Tibial artery (tissue), 4 donors: ENCODE data around the gene PALD1.

Experiments used
- DNase-seq, 2 donors: peaks; one replicate each; pipeline ENCODE4 v3.0.0-alpha.2; 2019
- H3K27ac ChIP-seq, 2 donors: fragments of 200-600 bp; sonication (generic) in 1 of 2; 1 replicate in 1 of 2; 2 replicates in 1 of 2; pipeline ENCODE4 v1.5.1; 2018 to 2019; ENCODE audit warnings: mild to moderate bottlenecking in 1 of 2
- H3K27me3 ChIP-seq, 2 donors: fragments of 200-600 bp; sonication (generic) in 1 of 2; one replicate each; pipeline versions ENCODE4 v1.5.1 to v1.6.0; 2016 to 2019
- H3K36me3 ChIP-seq, 3 donors: fragments of 200-600 bp; sonication (generic) in 2 of 3; one replicate each; pipeline ENCODE4 v1.5.1; 2016 to 2019; ENCODE audit warnings: mild to moderate bottlenecking in 2 of 3
- H3K4me1 ChIP-seq, 4 donors: fragments of 200-600 bp; sonication (generic) in 2 of 4; 1 replicate in 3 of 4; 2 replicates in 1 of 4; pipeline ENCODE4 v1.5.1; 2016 to 2019
- H3K4me3 ChIP-seq, 2 donors: fragments of 200-600 bp; sonication (generic) in 1 of 2; 1 replicate in 1 of 2; 2 replicates in 1 of 2; pipeline ENCODE4 v1.5.1; 2018 to 2019; ENCODE audit warnings: mild to moderate bottlenecking in 2 of 2
- H3K9me3 ChIP-seq, 3 donors: fragments of 200-600 bp; sonication (generic) in 1 of 3; one replicate each; pipeline ENCODE4 v1.5.1; 2016 to 2019
- intact Hi-C: fragments of 100-400 bp; cut with DNase I; formaldehyde crosslinking; loops from one replicate; pipeline ENCODE4 v1.15.0; 2023; ENCODE audit warnings: low total_unique reads
- TF ChIP-seq, protein P1 (sequence below), 2 experiments: fragments of 200-600 bp in 1 of 2; fragments of 450-650 bp in 1 of 2; IDR thresholded peaks; one replicate each; pipeline ENCODE4 v1.5.1; 2017 to 2019; ENCODE audit warnings: antibody characterized with exemption in 2 of 2, mild to moderate bottlenecking in 1 of 2, moderate library complexity in 1 of 2

The PALD1 gene

DNA sequence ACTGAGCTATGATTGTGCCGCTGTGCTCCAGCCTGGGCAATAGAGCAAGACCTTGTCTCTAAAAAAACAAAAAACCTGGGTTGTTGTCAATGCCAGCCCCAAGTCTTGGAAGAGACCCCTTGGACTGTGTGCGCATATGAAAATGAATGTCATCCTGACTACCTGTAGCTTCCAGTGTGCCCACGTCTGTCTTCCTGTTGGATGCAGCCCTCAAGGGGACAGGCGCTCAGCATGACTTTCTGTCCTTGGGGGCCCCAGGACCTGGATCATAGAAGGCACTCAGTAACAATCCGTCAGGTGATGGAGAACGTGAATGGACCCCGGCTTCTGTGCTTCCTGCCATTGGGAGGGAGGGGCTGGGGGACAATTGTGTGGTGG is 114.9 kb downstream of the PALD1 start:
- Histone ChIP-seq H3K4me1 (no peaks in the 10 kb centered on the region), H3K27ac (no peak overlapping the region), H3K4me3 (no peak overlapping the region), H3K27me3 (peaks cover 0 to 6% of the 10 kb centered on the region in 2 donors), H3K36me3 (no peaks in the 10 kb centered on the region), H3K9me3 (no peaks in the 10 kb centered on the region)
- intact Hi-C loops: no loop called here
- no peak for DNase-seq
- TF ChIP-seq, protein P1, sequence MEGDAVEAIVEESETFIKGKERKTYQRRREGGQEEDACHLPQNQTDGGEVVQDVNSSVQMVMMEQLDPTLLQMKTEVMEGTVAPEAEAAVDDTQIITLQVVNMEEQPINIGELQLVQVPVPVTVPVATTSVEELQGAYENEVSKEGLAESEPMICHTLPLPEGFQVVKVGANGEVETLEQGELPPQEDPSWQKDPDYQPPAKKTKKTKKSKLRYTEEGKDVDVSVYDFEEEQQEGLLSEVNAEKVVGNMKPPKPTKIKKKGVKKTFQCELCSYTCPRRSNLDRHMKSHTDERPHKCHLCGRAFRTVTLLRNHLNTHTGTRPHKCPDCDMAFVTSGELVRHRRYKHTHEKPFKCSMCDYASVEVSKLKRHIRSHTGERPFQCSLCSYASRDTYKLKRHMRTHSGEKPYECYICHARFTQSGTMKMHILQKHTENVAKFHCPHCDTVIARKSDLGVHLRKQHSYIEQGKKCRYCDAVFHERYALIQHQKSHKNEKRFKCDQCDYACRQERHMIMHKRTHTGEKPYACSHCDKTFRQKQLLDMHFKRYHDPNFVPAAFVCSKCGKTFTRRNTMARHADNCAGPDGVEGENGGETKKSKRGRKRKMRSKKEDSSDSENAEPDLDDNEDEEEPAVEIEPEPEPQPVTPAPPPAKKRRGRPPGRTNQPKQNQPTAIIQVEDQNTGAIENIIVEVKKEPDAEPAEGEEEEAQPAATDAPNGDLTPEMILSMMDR (IDR thresholded peaks at IDR 0.05): no peak

GRCh38 chr10:70594161-70594560 is 115.6 kb downstream of the PALD1 start:
- TF ChIP-seq, protein P1 (IDR thresholded peaks at IDR 0.05): no peak

GRCh38 chr10:70595566-70596016 is 117.0 kb downstream of the PALD1 start:
- peaks cover 0 to 6% of the 10 kb centered on the region in 2 donors for H3K27me3 ChIP-seq

More at GRCh38 chr10:70594161-70594560, 115.6 kb downstream of the PALD1 start:
- no peaks in the 10 kb centered on the region for H3K4me1 ChIP-seq
- intact Hi-C loops: no loop called here
- no peaks in the 10 kb centered on the region for H3K36me3 ChIP-seq
- no peaks in the 10 kb centered on the region for H3K9me3 ChIP-seq
- no peak for DNase-seq
- H3K27me3 ChIP-seq: peaks cover 0 to 6% of the 10 kb centered on the region in 2 donors
- no peak overlapping the region for H3K27ac ChIP-seq
- no peak overlapping the region for H3K4me3 ChIP-seq

GRCh38 chr10:70596110-70596798 is 117.7 kb downstream of the PALD1 start:
- DNase-seq: no peak
- peaks cover 0 to 2% of the 10 kb centered on the region in 2 donors for H3K27me3 ChIP-seq
- no peaks in the 10 kb centered on the region for H3K9me3 ChIP-seq
- H3K4me1 ChIP-seq: no peaks in the 10 kb centered on the region
- TF ChIP-seq, protein P1 (IDR thresholded peaks at IDR 0.05): no peak
- intact Hi-C loops: no loop called here
- no peak overlapping the region for H3K27ac ChIP-seq
- no peak overlapping the region for H3K4me3 ChIP-seq
- no peaks in the 10 kb centered on the region for H3K36me3 ChIP-seq

More at GRCh38 chr10:70595566-70596016, 117.0 kb downstream of the PALD1 start:
- Histone ChIP-seq H3K27ac (no peak overlapping the region), H3K36me3 (no peaks in the 10 kb centered on the region), H3K9me3 (no peaks in the 10 kb centered on the region), H3K4me1 (no peaks in the 10 kb centered on the region), H3K4me3 (no peak overlapping the region)
- TF ChIP-seq, protein P1 (IDR thresholded peaks at IDR 0.05): no peak
- intact Hi-C loops: no loop called here
- DNase-seq: no peak

GRCh38 chr10:70596860-70597809 is 118.6 kb downstream of the PALD1 start:
- intact Hi-C loops: no loop called here
- no peak overlapping the region for H3K4me3 ChIP-seq
- H3K27ac ChIP-seq: no peak overlapping the region
- no peak for DNase-seq
- TF ChIP-seq, protein P1 (IDR thresholded peaks at IDR 0.05): no peak
- H3K9me3 ChIP-seq: no peaks in the 10 kb centered on the region
- no peaks in the 10 kb centered on the region for H3K27me3 ChIP-seq
- no peaks in the 10 kb centered on the region for H3K4me1 ChIP-seq
- H3K36me3 ChIP-seq: no peaks in the 10 kb centered on the region
